Activated CD4-positive, alpha-beta T cell treated with anti-CD3 and anti-CD28 coated beads, Interleukin-2, amount 50 U/mL, for 24 hours (primary cell): ENCODE results near the gene PERP.
"Not testable (repeated sequence)": the region's sequence is repeated elsewhere in the genome, so short reads cannot be mapped to it uniquely, and the experiment has no call there.

Experiments used
- DNase-seq, 2 donors: peaks; one replicate each; pipeline ENCODE4 v3.0.0-alpha.2; 2020; ENCODE audit warnings: low read depth in 1 of 2, low spot score in 1 of 2

The PERP gene

DNA sequence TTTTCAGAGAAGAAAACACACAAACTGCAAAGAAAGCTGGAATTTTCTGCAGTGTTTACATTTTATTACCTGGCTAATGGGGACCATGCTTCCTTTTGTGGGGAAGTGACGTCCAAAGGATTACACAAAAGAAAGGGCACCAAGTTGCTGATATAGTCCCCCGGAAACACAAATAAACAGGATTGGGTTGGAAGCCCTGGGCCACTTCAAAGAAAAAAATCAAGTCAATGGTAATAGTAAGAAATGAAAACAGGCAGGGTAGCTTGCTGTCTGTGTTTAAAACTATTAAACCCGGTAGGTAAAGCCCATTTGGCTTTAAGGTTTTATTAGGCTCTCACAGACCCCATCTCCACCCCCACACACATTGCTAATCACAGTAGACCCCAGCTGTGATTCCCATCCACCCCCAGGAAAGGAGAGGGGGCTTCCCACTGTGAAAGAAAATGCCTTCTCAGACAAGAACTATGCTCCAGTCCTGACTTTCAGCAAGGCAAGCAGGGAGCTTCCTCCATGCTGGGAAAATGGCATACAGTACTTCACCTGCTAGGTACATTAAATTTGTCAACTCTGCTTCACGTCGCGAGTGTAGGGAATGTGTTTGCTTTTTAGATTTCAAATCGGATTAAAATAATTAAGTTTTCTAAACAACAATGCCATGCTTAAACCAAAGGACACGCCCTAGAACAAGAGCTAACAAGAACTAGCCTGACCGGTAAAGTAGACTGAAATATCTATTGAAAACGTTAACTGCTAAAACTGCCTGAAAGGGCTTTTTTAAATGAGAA, 1.1 kb downstream of the PERP start:
- DNase-seq, result no peak

DNA sequence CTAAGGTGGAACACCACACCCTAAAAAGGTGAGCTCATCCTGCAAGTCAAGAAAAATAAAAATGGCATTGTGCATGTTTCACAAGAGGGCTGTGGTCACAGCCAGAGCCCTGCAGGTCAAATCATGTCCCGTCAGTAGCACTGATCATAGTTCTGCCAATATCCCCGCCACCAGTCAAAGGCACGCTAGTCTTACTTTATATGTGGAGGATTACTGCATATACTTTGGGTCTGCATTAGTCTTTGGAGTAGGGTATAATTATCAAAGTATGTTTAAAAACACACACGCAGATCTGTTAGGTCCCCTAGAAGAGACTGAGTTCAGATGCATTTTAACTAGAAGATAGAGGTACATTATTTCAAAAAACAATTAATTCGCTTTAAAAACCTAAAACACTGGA, 1.8 kb downstream of the PERP start:
- DNase-seq, result no peak

DNA sequence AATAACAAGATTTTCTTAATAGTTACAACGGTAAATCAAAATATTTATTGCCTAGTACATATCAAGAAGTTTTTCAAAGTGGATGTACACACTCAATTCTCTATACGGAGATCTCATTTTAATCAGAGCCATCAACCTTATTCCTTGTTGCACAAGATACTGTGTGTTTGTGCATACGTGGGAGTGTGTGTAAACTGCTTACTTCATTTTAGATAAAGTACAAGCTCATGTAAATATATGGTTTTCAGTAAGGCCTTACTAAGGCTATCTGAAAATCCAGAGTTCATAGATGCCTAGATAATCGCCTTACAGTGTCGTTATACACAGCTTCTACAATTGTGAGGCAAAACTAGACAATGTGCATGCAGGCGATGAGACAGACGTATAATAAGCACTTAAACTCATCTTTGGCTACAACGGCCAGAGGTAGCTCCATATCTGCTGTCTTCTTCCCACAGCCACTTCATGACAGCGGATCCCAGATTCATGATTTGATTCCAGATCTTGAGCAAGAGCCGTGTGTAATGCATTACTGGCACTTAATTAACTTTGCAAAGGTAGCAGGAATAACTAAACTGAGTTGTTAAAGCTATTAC, 2.5 kb downstream of the PERP start:
- DNase-seq, result no peak

DNA sequence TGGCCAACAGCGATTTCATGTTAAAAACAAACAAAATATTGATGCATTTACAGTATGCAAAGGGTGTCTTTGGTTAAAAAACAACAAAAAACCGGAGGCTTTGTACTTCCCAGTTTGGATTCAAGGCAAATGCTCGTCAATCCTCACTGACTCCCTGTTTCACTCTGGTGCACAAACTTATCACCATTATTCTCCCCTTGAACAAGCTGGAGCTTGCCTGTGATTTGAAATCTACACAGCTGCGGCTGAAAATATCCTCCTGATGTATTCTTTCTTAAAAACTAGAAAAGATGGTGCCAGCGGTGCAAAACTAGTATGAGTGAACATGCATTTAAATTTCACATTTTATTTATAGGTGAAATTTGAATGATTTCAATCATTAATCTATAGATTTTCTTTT, 3.3 kb downstream of the PERP start:
- no peak for DNase-seq

DNA sequence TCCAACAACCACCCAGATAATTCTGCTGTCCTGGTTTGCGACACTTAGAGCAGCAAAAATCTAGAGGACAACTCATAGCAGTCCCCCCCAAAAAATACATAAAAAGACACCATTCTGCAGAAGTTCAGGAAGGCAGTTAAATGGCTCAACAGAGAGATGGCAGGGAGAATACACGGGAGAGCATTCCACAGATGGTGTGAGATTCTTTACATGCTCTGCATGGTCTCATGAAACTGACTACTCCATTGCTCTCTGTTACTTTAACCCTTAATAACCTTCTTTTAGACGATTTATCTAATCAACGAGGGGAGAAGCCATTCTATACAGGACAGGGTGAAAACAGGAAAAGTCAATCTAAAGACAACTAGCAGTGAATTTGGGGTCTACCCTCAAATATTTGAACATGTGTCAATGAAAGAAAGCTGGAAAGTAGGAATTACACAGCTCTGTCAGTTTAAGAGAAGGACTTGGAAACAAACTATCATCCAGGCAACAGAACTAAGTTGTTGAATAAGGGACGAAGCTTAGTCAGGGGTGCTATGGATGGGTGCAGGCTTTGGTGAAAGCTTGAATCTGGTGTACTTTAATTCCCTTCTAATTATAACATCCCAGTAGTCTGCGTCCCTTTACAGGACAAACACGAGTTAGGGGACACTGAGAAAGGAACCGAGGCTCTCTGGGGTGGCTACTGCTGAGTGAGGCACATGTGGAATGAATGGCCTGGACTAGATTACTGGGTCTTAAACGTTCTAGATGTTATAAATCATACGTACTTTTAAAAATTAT, 5.1 kb downstream of the PERP start:
- no peak for DNase-seq

DNA sequence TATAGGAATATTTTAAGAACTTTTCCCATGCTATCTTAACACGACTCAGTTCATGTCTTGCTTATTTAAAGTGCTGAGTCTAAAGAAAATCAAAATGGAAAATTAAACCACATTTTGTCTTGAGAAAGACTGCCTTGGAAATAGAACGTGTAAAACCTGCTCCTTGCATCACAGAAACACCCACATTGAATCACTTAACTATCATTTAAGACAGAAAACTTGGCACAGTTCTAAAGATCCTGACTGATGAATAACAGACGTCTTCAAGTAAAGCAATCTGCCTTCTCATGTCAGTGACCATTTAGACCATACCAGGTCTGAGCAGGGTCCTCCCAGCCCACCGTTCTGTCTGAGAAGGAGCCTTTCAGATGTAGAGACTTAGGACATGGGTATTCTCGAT, 7.4 kb downstream of the PERP start:
- DNase-seq, result no peak

DNA sequence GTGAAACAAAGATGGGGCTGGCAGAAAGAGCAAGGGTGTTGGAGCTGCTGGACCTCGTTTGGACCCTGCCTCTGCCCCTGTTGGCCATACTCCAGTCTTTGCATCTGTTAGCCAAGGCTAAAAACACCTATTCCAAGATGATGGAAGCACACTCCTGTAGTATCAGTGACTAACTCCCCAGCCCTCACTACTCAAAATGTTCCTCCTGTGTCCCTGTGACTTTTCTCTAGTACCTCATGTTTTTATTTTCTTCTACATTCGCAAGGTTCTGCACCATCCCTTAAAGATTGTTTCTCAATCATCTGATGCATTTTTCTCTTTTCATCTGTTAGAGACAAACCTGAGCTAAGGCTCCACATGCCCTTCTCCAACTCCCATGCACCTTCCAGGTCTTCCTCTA, 8.9 kb downstream of the PERP start:
- no peak for DNase-seq

DNA sequence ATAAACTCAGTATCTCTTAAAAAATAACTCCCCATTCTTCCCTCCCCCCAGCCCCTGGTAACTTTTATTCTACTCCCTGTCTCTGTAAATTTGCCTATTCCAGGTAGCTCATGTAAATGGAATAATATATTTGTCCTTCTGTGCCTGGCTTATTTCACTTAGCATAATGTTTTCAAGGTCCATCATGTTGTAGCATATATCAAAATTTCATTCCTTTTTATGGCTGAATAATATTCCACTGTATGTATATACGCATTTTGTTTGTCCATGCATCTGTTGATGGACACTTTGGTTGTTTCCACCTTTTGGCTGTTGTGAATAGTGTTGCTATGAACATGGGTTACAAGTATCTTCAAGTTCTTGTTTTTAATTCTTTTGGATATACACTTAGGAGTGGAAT, 13.0 kb downstream of the PERP start:
- no peak for DNase-seq

DNA sequence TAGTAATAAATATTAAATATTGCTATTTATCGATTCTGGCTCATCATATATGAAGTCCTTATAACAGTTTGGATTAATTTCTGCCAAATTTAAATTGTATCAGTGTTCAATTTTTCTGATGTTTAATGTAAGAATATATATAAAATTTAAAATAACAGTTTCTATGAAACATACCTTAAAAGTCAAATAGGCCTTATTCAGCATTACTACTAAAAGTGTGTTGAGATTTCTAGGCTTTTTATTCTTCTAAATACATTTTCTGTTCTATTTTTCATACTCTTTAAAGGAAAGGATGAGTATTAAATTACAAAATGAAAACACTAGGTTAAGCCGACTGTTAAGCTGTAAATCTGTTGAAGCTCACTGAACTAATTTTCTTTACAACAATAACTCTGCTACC, 13.6 kb downstream of the PERP start:
- DNase-seq, result no peak

DNA sequence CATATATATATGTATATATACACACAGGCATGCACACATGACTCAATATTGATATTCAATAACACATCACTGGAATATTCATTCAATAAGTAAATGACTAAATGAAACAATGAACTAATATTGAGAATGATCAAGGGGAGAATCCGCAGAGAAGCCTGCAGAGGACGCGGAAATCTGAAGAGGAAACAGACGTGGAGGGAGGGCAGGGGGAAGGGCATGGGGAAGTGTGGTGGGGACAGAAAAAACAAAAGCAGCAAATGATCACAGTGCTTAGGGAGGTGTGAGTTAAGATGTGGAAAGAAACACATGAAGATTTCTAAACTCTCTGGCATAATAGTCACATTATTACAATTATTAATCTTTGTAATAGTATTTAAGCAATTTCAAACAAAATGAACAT, 14.5 kb downstream of the PERP start:
- no peak for DNase-seq

DNA sequence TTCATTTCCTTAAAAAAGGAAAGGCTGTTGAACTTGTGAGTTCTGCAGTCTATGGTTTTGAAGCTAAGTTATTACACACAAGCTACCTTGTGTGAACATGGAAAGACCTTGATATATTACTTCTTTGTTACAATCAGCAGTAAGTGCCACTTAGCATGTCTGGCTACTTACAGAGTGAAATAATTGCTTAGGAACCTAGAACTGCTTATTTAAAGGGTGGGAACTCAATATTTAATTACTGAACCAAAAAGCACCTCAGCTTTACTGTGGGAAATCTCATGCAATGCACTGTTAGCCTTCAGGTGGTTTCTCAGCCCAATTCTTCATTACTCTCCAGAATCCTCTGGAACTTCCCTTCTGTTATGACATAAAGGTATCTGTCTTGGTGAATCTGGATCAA, 17.9 kb downstream of the PERP start:
- DNase-seq, result no peak

DNA sequence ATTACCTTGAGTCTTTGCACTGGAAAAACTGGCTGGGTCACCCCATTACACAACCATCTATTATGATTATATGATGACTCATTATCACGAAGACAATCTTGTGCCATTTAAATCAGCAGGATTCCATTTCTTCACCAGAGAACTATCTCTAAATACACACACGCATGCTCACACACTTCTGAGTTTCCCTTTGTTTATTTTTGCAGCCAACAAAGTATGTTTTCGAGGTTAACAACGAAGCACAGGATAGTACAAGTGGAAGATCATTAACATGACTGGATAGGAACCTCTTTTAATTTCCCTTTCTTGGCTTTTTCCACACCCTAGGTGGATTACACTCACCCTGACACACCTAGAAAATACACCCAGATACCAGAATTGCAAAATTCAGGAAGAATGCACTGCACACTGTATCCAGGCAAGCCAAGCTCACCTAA, 18.9 kb downstream of the PERP start:
- DNase-seq, result no peak

DNA sequence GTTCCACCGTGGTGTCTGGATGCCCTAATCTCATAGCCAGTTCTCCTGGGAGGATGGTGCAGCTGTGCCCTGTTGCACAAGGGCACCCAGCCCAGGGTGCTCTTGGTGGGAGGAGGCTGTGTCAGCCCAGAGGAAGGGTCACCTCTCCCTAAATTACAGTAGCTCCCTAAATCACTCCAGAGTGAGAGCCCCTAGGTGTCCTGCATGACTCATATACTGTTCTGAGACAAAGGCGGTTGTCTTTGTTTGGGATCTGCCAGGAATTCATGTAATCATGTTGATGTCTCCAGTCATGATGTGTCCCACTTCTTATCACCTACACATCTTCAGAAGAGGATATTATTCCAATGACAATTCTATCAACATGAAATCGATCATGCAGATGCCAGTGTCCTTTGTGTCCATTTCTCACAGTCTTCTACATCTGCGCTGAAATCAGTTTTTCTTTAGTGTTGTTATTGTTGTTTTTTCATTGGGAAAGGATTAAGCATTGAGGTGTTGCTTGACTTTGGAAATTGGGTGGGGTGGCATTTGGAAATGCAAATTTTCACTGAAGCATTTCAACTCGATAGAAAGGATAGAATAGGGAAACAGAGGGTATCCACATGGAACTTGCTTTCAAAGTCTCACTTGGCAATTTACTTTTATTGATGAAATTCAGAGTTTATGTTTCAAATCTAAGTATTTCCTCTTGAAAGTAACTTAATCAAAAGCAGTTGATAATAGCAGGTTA, 19.5 kb downstream of the PERP start:
- DNase-seq, result no peak

DNA sequence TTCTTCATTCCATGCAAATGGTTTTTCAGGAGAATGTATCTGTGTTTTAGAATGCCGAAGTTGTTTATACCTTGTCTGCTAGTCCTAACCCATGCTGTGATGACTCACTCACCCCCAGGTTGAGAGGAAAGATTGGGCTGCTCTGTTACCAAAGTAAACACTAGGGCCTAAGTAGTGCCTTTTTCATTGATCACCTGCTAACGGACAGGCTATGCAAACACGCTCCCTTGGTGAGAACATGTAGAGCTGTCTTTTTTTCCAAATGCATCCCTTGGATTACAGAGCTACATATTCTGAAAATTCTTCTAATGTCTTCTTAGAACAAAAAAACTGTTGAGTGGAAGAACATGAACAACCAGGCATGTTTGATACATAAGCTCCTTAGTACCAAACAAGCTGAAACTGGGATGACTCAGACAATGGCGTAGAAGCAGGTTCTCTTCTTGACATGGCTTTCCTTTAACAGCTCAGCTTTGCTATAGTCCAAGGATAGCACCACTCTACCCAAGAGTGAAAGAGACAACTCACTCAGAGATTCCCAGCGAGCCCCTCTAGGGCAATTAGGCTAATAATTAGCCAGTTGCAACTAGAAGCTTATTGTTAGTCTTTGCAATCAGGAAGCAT, 20.5 kb downstream of the PERP start:
- no peak for DNase-seq

DNA sequence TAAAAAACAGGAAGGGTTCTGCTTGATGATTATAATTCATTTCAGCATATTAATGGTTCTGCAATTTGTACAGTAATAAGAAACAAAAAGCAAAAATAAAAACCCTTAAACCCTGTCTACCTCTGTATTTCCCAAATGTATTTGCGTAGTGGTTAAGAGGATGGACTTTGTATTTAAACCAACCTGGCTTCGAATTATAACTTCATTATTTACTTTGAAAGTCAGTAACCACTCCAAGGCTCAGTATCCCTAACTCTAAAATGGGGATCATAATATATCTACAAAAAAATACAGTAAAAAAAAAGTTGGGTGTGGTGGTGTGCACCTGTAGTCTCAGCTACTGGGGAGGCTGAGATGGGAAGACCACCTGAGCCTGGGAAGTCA, 21.4 kb downstream of the PERP start:
- DNase-seq, result no peak

DNA sequence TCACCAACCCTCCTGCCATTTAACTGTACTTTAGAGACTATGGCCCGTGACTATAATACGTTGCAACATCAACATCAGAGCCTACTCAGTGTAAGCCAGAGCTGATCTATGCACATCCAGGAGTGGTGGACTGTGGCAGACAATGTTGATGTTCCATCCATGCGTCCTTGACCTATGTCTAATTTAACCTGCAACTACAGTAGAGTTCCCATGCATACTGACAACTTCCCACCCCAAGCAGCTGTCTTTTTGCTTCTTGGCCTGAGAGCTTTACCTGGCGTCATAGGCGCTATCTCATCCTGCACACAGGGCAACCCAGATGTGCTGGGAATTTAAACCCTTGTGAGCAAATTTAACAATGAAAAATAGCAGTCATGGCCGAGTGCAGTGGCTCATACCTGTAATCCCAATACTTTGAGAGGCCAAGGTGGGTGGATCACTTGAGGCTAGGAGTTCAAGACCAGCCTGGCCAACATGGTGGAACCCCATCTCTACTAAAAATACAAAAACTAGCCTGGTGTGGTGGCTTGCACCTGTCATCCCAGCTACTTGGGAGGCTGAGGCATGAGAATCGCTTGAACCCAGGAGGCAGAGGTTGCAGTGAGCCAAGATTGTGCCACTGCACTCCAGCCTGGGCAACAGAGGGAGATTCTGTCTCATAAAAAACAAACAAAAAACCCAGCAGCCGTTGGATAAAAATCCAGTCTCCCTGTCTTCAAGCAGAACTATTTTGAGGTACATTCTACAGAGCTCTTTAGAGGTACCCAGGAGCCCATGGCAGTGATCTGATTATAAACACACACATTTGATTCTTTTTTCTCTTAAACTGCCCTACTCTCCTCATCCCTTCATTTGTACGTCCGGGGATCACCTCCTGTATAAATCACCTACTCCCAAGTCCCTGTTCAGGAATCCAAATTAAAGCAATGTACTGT, 22.0 kb downstream of the PERP start:
- DNase-seq, result no peak

DNA sequence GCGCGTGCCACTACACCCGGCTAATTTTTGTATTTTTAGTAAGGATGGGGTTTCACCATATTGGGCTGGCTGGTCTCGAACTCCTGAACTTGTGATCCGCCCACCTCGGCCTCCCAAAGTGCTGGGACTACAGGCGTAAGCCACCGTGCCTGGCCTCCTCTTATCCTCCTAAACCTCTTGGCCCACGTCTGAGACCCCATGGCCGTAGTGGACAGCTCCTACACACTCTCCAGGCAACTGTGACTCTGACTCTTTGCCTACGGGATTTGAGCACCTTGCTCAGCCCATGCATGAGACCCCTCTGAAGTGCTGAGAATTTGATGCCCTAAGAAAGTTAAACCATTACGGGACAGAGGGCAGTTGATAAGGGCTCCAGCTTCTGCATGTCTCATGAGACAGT, 25.0 kb downstream of the PERP start:
- no peak for DNase-seq

DNA sequence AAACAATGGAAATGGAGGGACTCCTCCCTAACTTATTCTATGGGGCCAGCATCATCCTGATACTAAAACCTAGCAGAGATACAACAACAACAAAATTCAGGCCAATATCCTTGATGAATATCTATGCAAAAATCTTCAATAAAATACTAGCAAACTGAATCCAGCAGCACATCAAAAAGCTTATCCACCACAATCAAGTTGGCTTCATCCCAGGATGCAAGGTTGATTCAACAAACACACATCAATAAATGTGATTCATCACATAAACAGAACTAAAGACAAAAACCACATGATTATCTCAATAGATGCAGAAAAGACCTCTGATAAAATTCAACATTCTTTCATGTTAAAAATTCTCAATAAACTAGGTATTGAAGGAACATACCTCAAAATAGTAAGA, 27.7 kb downstream of the PERP start:
- not testable (repeated sequence) for DNase-seq

DNA sequence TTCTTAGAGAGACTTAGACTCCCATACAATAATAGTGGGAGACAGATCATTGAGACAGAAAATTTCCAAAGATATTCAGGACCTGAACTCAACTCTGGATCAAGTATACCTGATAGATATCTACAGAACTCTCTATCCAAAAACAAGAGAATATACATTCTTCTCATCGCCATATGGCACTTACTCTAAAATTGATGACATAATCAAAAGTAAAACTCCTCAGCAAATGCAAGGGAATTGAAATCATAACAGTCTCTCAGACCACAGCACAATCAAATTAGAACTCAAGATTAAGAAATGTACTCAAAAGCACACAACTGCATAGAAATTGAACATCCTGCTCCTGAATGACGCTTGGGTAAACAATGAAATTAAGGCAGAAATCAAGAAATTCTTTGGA, 28.7 kb downstream of the PERP start:
- no peak for DNase-seq

DNA sequence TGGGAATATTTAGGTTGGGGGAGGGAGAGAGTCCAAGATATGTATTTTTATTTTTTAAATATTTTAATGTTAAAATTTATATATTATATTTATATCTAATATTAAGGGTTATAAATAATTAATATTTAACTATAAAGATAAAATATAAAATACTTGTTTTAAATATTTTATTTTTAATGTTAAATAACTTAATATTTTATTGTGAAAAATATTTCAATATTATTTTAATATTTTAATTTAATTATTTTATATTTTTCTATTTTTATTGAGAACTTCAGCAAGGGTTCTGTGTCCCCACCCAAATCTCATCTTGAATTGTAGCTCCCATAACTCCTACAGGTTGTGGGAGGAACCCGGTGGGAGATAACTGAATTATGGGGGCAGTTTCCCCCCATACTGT, 34.0 kb downstream of the PERP start:
- no peak for DNase-seq
